Breast epithelium (tissue), 4 donors: Measurements from ENCODE around the gene GRHL1. TPM values are rescaled to one million over a fixed set of nuclear protein-coding genes. Genes with fewer than 3 reads are reported as not detected.

Source experiments
- DNase-seq, 2 donors: peaks; one replicate each; pipeline ENCODE4 v3.0.0-alpha.2; 2019; ENCODE audit warnings: low spot score in 2 of 2
- H3K27ac ChIP-seq, 2 donors: fragments of 200-600 bp; sonication (generic) in 1 of 2; one replicate each; pipeline ENCODE4 v1.5.1; 2016 to 2019; ENCODE audit warnings: mild to moderate bottlenecking in 1 of 2
- H3K27me3 ChIP-seq, 2 donors: fragments of 200-600 bp; sonication (generic) in 1 of 2; one replicate each; pipeline versions ENCODE4 v1.5.1 to v1.6.0; 2017 to 2019; ENCODE audit warnings: control low read depth in 1 of 2, mild to moderate bottlenecking in 1 of 2
- H3K36me3 ChIP-seq: fragments of 200-600 bp; one replicate; pipeline ENCODE4 v1.5.1; 2019
- H3K4me1 ChIP-seq, 2 donors: fragments of 200-600 bp; sonication (generic); one replicate each; pipeline ENCODE4 v1.5.1; 2016 to 2019; ENCODE audit warnings: control low read depth in 1 of 2
- H3K4me3 ChIP-seq, 3 donors: fragments of 200-600 bp; sonication (generic); 1 replicate in 2 of 3; 2 replicates in 1 of 3; pipeline ENCODE4 v1.5.1; 2016 to 2019; ENCODE audit warnings: mild to moderate bottlenecking in 3 of 3, moderate library complexity in 2 of 3
- H3K9me3 ChIP-seq, 2 donors: fragments of 200-600 bp; sonication (generic) in 1 of 2; one replicate each; pipeline ENCODE4 v1.5.1; 2016 to 2019; ENCODE audit warnings: control low read depth in 1 of 2
- POLR2A ChIP-seq: fragments of 450-650 bp; IDR thresholded peaks from one replicate; pipeline ENCODE4 v1.6.1; 2016; ENCODE audit warnings: antibody characterized with exemption, mild to moderate bottlenecking, moderate library complexity
- POLR2AphosphoS5 ChIP-seq, 3 donors: sonication (generic); formaldehyde crosslinking; IDR thresholded peaks; one replicate each; pipeline ENCODE4 v1.6.1; 2017; ENCODE audit warnings: antibody characterized with exemption in 3 of 3
- intact Hi-C: fragments of 100-400 bp; cut with DNase I; formaldehyde crosslinking; loops from one replicate; pipeline ENCODE4 v1.15.1; 2023; ENCODE audit warnings: low total_unique reads
- total RNA-seq, 3 donors: library from RNA; depleted of rRNA; stranded (reverse); fragments of >200 nt; gene quantifications; one replicate each; pipeline ENCODE4 v1.1.0, GENCODE V29; 2016
- TF ChIP-seq, protein P1 (sequence below), 3 donors: fragments of 450-650 bp; IDR thresholded peaks; one replicate each; pipeline ENCODE4 v1.5.1; 2016 to 2017; ENCODE audit warnings: antibody characterized with exemption in 3 of 3, mild to moderate bottlenecking in 3 of 3, moderate library complexity in 3 of 3

Gene GRHL1
- total RNA-seq, 3 donors from 2014 or later = 2.1 to 86.3 (median 40.0) TPM

- no peak overlapping the region for H3K4me3 ChIP-seq
- intact Hi-C loops = no loop called here
- H3K4me1 ChIP-seq = peaks cover 0 to 4% of the 10 kb centered on the region in 2 donors
- no peaks in the 10 kb centered on the region for H3K9me3 ChIP-seq
- no peaks in the 10 kb centered on the region for H3K27me3 ChIP-seq
- TF ChIP-seq, protein P1, sequence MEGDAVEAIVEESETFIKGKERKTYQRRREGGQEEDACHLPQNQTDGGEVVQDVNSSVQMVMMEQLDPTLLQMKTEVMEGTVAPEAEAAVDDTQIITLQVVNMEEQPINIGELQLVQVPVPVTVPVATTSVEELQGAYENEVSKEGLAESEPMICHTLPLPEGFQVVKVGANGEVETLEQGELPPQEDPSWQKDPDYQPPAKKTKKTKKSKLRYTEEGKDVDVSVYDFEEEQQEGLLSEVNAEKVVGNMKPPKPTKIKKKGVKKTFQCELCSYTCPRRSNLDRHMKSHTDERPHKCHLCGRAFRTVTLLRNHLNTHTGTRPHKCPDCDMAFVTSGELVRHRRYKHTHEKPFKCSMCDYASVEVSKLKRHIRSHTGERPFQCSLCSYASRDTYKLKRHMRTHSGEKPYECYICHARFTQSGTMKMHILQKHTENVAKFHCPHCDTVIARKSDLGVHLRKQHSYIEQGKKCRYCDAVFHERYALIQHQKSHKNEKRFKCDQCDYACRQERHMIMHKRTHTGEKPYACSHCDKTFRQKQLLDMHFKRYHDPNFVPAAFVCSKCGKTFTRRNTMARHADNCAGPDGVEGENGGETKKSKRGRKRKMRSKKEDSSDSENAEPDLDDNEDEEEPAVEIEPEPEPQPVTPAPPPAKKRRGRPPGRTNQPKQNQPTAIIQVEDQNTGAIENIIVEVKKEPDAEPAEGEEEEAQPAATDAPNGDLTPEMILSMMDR (IDR thresholded peaks at IDR 0.05) = no peak
- no peak for TF ChIP-seq POLR2AphosphoS5 (IDR thresholded peaks at IDR 0.05)
- TF ChIP-seq POLR2A = no peak
- no peak for DNase-seq
- no peaks in the 10 kb centered on the region for H3K36me3 ChIP-seq
- H3K27ac ChIP-seq = no peak overlapping the region
Observed at GRCh38 chr2:10032746-10033105, 81.2 kb downstream of the GRHL1 start.

GRCh38 chr2:10033251-10034006, 81.9 kb downstream of the GRHL1 start:
- no peak overlapping the region for H3K27ac ChIP-seq
- H3K4me3 ChIP-seq = no peak overlapping the region
- TF ChIP-seq, protein P1 (IDR thresholded peaks at IDR 0.05) = no peak
- TF ChIP-seq POLR2A = no peak
- TF ChIP-seq POLR2AphosphoS5 (IDR thresholded peaks at IDR 0.05) = no peak
- H3K27me3 ChIP-seq = no peaks in the 10 kb centered on the region
- H3K9me3 ChIP-seq = no peaks in the 10 kb centered on the region
- intact Hi-C loops = no loop called here
- no peaks in the 10 kb centered on the region for H3K36me3 ChIP-seq
- H3K4me1 ChIP-seq = peaks cover 0 to 4% of the 10 kb centered on the region in 2 donors
- no peak for DNase-seq

DNA sequence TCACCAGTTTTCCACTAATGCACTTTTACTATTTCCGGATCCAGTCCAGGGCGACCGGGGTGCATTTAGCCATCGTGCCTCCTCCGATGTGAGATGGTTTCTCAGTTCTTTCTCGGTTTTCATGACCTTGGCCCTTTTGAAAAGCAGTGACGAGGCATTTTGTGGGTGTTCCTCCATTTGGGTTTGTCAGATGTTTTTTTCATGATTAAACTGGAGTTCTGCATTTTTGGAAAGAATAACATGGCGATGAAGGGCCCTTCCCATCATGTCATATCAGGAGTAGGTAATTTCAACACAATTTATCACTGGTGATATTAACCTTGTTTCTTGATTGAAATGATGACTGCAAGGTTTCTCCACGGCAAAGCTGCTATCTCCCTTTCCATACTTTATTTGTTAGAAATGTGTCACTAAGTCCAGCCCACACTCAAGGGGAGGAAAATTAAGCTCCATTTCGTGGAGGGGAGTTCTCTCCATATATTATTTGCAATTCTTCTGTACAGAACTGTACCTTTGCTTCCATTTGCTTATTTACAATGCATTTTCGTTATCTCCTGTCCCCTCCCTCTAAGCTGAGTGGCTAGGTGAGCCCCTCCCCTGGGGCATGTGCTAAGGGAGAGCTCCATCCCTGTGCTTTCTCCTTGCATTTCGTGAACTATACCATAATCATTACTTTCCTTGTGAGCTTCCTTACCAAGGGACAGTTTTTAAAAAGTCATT, 83.0 kb downstream of the GRHL1 start:
- no peak overlapping the region for H3K4me3 ChIP-seq
- peaks cover 0 to 4% of the 10 kb centered on the region in 2 donors for H3K4me1 ChIP-seq
- no peaks in the 10 kb centered on the region for H3K36me3 ChIP-seq
- TF ChIP-seq POLR2AphosphoS5 (IDR thresholded peaks at IDR 0.05) = no peak
- no peak for TF ChIP-seq POLR2A
- TF ChIP-seq, protein P1 (IDR thresholded peaks at IDR 0.05) = no peak
- DNase-seq = no peak
- no peak overlapping the region for H3K27ac ChIP-seq
- no peaks in the 10 kb centered on the region for H3K27me3 ChIP-seq
- intact Hi-C loops = no loop called here
- no peaks in the 10 kb centered on the region for H3K9me3 ChIP-seq

GRCh38 chr2:10035053-10035422, 83.5 kb downstream of the GRHL1 start:
- Histone ChIP-seq H3K4me3 (no peak overlapping the region), H3K27ac (no peak overlapping the region), H3K4me1 (peaks cover 0 to 4% of the 10 kb centered on the region in 2 donors), H3K36me3 (no peaks in the 10 kb centered on the region), H3K9me3 (no peaks in the 10 kb centered on the region), H3K27me3 (no peaks in the 10 kb centered on the region)
- intact Hi-C loops = no loop called here
- no peak for TF ChIP-seq POLR2A
- TF ChIP-seq, protein P1 (IDR thresholded peaks at IDR 0.05) = no peak
- TF ChIP-seq POLR2AphosphoS5 (IDR thresholded peaks at IDR 0.05) = no peak
- DNase-seq = no peak

DNA sequence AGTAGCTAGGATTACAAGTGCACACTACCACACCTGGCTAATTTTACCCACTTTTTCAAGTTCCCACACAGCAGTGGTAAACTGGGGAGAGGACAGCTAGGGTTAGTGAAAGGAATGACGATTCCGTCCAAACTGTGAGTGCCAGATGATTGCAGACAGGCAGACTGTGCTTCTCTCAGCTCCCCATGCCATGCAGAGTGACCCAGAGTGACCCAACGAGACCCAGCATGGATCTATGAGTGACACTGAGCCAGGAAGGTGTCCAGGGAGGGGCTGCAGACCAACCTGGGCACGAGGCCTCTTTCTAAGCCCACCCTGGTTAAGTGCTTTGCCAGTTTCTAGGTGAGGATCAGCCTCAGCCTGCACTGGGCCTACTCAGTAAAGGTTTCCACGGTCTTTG, 84.1 kb downstream of the GRHL1 start:
- H3K9me3 ChIP-seq = no peaks in the 10 kb centered on the region
- H3K4me1 ChIP-seq = peaks cover 0 to 4% of the 10 kb centered on the region in 2 donors
- H3K27ac ChIP-seq = peak overlapping the region; percentile 68
- TF ChIP-seq, protein P1 (IDR thresholded peaks at IDR 0.05) = no peak
- TF ChIP-seq POLR2A (no peak), POLR2AphosphoS5 (IDR thresholded peaks at IDR 0.05) (no peak)
- H3K4me3 ChIP-seq = no peak overlapping the region
- no peak for DNase-seq
- intact Hi-C loops = no loop called here
- no peaks in the 10 kb centered on the region for H3K36me3 ChIP-seq
- H3K27me3 ChIP-seq = no peaks in the 10 kb centered on the region
